SHP77 (cell line): ENCODE results near the gene NOP58.
"Not testable (repeated sequence)": the region's sequence is repeated elsewhere in the genome, so short reads cannot be mapped to it uniquely, and the experiment has no call there.

ENCODE experiments used
- DNase-seq, 2 experiments: peaks; one replicate each; lab custom pipeline; 2025; lab: John Stamatoyannopoulos, UW

NOP58 gene

GRCh38 chr2:202306034-202306433 lies 40.5 kb downstream of the NOP58 start:
- DNase-seq = no peak

DNA sequence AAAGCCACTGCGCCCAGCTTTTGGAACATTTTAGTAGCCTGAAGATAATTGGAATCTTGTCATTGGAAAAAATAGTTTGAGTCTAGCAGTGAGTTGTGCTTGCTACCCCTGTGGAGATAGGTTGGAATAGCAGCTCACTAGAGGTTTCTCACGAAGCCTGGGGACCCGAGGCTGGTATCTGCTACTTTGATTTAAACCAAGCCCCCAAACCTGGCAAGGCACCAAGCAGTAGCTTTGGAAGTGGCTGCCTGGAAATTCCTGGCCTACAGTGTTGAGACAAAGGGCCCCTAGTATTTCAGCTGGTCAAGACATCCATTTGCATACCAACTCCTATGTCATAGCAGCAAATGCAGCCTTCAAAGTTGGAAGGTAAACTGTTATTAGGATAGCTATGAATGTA lies 42.1 kb downstream of the NOP58 start:
- DNase-seq = no peak

GRCh38 chr2:202311823-202312388 lies 46.3 kb downstream of the NOP58 start:
- no peak for DNase-seq

- no peak for DNase-seq
These were observed 48.6 kb downstream of the NOP58 start for GRCh38 chr2:202314116-202314515.

GRCh38 chr2:202317080-202317857 lies 51.7 kb downstream of the NOP58 start:
- DNase-seq = peak in 1 of 2 experiments; percentile 6

- DNase-seq = not testable (repeated sequence)
These were observed 54.8 kb downstream of the NOP58 start for GRCh38 chr2:202320362-202320761.

- DNase-seq = no peak
These were observed 56.9 kb downstream of the NOP58 start for GRCh38 chr2:202322435-202322834.

- no peak for DNase-seq
These were observed 62.3 kb downstream of the NOP58 start for GRCh38 chr2:202327858-202328257.

GRCh38 chr2:202335791-202336467 lies 70.4 kb downstream of the NOP58 start:
- no peak for DNase-seq

DNA sequence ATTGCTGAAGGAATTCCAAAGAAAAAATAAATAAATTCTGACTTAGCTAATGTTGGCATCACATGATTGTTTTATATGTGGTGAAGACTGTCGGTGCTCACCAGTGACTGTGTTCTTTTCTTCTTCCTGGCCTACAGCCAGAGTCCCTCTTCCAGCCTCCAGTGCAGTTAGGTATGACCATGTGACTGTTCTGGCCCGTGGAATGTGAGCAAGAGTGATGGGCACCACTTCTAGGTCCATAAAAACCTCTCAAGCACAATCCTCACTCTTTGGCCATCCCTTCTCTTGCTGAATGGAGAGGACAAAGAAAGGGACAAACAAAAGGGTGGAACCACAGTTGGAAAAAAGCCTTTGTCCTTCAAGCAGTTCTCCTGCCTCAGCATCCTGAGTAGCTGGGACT lies 71.6 kb downstream of the NOP58 start:
- no peak for DNase-seq

DNA sequence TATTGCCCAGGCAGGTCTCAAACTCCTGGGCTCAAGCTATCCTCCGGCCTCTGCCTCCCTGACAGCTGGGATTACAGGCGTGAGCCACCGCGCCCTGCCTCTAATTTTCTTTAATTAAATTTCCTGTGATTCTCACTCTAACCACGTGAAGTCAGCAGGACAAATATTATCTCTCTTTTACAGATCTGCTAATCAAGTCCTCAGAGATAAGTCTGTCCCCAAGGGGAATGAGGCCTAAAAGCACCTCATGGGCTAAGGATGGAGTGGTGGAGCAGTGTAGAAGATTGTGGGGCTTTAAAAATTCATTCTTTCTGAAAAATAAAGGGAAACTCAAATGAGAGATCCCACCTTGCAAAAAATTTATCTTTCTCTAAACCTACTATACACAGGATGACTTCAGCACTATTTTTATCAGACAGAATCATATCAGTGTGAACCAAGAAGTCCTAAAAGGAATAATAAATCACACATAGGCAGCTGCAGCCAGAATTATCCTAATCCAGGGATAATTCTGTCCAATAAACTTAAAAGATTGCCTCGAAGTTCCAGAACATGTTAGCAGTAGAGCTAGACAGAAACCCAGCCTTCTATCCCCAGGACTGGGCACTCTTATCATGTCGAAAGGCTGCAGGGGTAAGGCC lies 72.3 kb downstream of the NOP58 start:
- DNase-seq = no peak

DNA sequence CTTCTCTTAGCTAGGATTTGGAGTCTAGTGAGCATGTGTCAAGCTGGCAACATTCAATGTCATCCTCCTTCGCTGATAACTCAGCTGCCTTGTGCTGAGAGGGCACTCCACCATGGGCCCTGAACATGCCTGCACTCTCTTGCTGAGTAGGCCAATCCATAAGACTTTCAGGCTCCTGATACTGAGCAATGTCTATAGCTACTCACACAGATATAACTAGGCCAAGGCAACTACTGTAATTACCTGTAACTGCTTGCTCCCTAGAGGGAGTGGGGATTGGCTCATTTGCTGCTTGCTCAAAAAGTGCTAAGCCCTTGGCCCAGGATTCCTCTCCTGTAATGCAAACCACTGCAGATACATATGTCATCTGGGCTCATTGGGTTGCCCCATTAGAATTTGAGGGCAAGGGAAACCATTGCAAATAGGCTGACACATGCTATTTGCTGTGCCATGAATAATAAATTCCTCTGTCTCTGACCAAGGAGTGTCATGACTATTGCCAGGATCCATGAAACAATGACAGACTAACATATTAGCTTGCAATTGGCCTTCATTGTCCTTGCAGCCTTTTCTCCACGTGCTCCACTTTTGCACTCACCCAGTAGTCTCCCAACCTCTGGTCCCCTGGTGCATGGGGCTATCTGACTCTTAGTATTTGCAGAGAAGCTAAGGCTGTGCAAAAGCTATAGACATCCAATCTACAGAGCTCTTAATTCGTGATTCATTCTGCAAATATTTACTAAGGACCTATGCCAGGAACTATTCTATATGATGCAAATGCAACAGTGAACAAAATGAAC lies 73.7 kb downstream of the NOP58 start:
- peak; percentile 12 to 27 for DNase-seq

- no peak for DNase-seq
These were observed 78.6 kb downstream of the NOP58 start for GRCh38 chr2:202344178-202344577.

DNA sequence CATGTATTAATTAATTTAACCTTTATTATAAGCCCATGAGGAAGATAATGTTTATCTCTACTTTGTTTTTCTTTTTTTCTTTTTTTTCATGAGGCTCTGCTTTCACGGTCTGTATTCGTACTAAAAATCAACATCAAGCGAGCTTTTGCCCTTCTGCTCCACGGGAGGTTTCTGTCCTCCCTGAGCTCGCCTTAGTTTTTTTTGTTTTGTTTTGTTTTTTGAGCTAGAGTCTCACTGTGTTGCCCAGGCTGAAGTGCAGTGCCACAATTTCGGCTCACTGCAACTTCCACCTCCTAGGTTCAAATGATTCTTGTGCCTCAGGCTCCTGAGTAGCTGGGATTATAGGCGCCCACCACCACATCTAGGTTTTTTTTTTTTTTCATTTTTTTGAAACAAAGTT lies 80.6 kb downstream of the NOP58 start:
- DNase-seq = no peak
